Stimulated activated naive B cell treated with anti-CD40 and anti-IgM and Interleukin-4, amounts not matched to agents 10 μg/mL and 1 μg/mL and 100 μg/mL, for 72 hours (primary cell): ENCODE data around the gene MEAK7.

ENCODE experiments used
- ATAC-seq, 2 donors: fragments of 150-1000 bp; cut with Tn5 transposase; replicated peaks; 2 replicates each; pipeline ENCODE4 v1.10.0; 2021; ENCODE audit warnings: moderate library complexity in 1 of 2
- DNase-seq: peaks from one replicate; pipeline ENCODE4 v3.0.0; 2021
- H3K27ac Mint-ChIP-seq: one replicate; pipeline ENCODE4 v1.8.0; 2022; ENCODE audit warnings: mild to moderate bottlenecking, mixed read lengths
- H3K27me3 Mint-ChIP-seq, 2 donors: one replicate each; pipeline ENCODE4 v1.8.0; 2022; ENCODE audit warnings: mixed read lengths in 2 of 2
- H3K36me3 Mint-ChIP-seq, 2 donors: one replicate each; pipeline ENCODE4 v1.8.0; 2022; ENCODE audit warnings: mixed read lengths in 2 of 2, mild to moderate bottlenecking in 1 of 2
- H3K4me1 Mint-ChIP-seq, 2 donors: one replicate each; pipeline ENCODE4 v1.8.0; 2022; ENCODE audit warnings: mixed read lengths in 2 of 2, mild to moderate bottlenecking in 1 of 2
- H3K4me3 Mint-ChIP-seq, 2 donors: one replicate each; pipeline ENCODE4 v1.8.0; 2022; ENCODE audit warnings: mild to moderate bottlenecking in 2 of 2, mixed read lengths in 2 of 2, moderate library complexity in 1 of 2
- H3K9me3 Mint-ChIP-seq, 2 donors: one replicate each; pipeline ENCODE4 v1.8.0; 2022; ENCODE audit warnings: mixed read lengths in 2 of 2, mild to moderate bottlenecking in 1 of 2

Gene MEAK7

DNA sequence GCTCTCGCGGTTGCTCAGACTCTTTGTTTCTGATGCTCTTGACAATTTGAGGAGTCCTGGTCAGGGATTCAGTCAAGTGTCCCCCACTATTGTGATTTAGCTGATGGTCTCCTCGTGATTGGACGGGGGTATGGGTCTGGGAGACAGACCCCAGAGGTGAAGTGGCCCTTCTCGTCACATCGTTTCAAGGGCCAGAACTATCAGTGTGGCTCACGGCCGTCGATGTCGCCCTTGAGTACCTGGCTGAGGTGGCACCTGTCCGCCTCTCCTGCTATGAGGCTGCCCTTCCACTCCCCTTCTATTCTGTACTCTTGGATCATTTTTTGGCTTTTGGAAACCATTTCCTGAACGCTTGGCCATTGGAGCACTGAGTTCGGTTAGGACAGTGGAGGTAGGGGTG is 7.4 kb upstream of the MEAK7 start:
- peaks cover 0 to 2% of the 10 kb centered on the region in 2 donors for H3K36me3 Mint-ChIP-seq
- no peak for ATAC-seq
- H3K27me3 Mint-ChIP-seq = no peaks in the 10 kb centered on the region
- H3K9me3 Mint-ChIP-seq = no peaks in the 10 kb centered on the region
- H3K4me3 Mint-ChIP-seq = peak overlapping the region in 1 of 2 donors; percentile 56
- no peak for DNase-seq
- H3K4me1 Mint-ChIP-seq = peaks cover 23 to 61% of the 10 kb centered on the region in 2 donors
- H3K27ac Mint-ChIP-seq = peak overlapping the region; percentile 71

DNA sequence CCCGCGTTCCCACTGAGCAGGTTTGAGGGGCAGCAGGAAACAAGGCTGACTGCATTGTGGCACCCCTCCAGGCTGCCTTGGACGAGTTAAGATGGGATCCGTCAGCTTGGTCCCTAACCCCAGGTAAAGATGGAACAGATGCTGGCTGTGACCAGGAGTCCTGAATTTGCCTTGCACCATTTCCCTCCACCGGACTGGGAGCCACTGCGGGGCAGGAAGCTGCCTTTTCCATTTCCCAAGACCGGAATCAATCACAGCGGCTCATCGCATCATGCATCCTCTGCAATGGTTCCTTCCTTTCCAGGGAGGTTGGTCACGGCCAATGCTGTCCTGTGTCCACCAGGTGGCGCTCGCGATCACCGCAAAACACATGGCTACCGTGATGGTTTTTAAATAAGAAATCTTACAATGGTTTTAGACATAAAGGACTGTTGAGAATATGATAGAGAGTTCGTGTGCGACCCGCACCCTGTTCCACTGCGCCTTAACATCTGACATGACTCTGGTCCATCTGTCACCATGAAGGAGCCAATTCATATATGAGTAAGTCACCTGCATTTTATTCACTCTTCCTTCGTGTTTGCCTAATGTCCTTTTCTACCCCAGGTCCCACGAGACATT is 6.8 kb upstream of the MEAK7 start:
- Mint-ChIP-seq H3K4me3 (peak overlapping the region; percentile 17 to 56), H3K27ac (no peak overlapping the region)

DNA sequence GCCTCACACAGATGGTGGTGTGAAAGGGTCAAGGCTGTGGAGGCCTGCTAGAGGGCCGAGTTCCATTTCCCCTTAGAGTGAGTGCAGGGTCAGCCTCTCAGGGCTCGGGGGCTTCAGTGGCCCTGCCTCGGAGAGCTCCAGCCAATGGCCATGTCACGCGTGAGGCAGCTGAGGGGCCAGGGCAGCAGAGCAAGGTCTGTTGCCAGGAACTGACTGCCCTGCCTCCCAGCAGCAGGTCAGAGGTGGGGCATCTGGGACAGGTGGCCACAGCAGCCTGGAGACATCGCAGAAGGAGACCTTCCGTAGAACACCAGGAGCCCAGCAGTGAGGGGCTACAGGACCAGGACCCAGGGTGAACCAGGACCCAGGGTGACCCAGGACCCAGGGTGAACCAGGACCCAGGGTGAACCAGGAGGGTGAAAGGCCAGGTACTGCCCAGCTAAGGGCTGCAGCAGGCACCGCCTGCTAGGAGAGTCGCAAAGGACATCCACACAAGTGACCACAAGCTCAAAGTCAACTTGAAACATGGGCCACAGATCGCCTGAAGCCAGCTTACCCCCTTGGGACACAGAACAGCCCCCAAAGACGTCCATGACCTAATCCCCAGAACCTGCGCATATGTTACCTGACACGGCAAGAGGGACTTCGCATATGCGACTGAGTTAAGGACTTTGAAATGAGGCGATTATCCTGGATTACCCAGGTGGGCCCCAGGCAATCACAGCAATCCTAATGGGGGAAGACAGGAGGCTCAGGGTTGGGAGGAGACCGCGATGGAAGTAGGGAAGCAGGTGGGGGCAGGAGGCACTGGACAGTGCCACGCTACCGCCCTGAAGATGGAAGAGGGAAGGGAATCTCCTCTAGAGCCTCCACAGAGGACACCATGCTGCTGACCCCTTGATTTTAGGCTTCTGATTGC is 4.8 kb upstream of the MEAK7 start:
- Mint-ChIP-seq H3K9me3 (no peaks in the 10 kb centered on the region), H3K36me3 (no peaks in the 10 kb centered on the region), H3K27me3 (no peaks in the 10 kb centered on the region), H3K4me1 (peaks cover 25 to 74% of the 10 kb centered on the region in 2 donors), H3K27ac (peak overlapping the region; percentile 1), H3K4me3 (no peak overlapping the region)
- DNase-seq (no peak), ATAC-seq (no peak)

More for the DNA sequence above, 6.8 kb upstream of the MEAK7 start:
- peaks cover 0 to 2% of the 10 kb centered on the region in 2 donors for H3K36me3 Mint-ChIP-seq
- DNase-seq (peak; percentile 48), ATAC-seq (peak; percentile 31 to 32)
- no peaks in the 10 kb centered on the region for H3K9me3 Mint-ChIP-seq
- peaks cover 20 to 67% of the 10 kb centered on the region in 2 donors for H3K4me1 Mint-ChIP-seq
- no peaks in the 10 kb centered on the region for H3K27me3 Mint-ChIP-seq

DNA sequence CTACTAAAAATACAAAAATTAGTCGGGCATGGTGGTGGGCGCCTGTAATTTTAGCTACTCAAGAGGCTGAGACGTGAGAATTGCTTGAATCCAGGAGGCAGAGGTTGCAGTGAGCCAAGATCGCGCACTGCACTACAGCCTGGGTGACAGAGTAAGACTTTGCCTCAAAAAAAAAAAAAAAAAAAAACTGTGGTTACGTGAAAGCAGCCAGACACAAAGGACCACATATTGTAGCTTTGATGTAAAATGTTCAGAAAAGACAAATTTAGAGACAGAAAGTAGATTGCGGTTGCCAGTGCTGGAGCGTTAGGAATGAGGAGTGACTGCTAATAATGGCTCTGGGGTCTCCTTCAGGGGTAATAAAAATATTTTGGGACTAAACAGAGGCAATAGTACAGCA is 4.0 kb upstream of the MEAK7 start:
- Mint-ChIP-seq H3K27me3 (no peaks in the 10 kb centered on the region), H3K27ac (no peak overlapping the region), H3K9me3 (no peaks in the 10 kb centered on the region), H3K4me1 (peaks cover 28 to 72% of the 10 kb centered on the region in 2 donors), H3K36me3 (no peaks in the 10 kb centered on the region), H3K4me3 (no peak overlapping the region)
- DNase-seq (no peak), ATAC-seq (no peak)

DNA sequence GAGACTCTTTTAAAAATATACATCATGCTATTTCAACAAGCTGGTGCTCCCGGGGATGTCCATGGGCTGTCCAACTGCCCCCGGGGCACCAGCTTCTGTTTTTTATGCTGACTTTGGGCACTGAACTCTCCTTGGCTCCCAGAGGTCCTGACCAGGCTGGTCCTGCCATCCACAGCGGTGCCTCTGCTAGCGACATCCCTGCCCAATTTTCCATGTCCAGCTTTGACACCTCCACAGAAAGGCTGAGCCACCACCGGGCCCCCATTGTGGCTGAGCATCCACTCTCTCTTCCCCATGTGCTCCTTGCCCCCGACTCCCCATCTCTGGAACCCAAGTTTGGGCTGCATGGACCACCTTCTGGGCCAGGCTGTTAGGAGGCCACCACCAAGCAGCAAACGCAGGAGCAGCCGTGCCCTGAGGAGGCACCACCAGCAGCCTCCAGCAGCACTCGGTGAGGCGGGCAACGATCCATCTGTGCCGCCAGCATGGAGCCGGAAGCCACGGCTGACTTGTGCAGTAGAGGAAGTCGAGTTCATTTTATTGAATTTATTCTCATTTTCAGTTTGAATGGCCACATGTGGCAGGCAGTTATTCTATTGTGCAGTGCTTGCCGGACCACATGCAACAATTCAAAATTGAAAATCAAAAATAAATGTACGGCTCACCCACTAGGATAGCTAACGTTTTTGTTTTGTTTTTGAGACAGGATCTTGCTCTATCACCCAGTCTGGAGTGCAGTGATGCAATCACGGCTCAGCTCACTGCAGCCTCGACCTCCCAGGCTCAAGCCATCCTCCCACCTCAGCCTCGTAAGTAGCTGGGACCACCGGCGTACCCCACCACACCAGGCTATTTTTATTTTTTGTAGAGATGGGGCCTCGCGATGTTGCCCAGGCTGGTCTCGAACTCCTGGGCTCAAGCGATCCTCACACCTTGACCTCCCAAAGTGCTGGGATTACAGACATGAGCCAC is 2.8 kb upstream of the MEAK7 start:
- Mint-ChIP-seq H3K4me3 (peak overlapping the region; percentile 75 to 84), H3K4me1 (peaks cover 28 to 72% of the 10 kb centered on the region in 2 donors)

DNA sequence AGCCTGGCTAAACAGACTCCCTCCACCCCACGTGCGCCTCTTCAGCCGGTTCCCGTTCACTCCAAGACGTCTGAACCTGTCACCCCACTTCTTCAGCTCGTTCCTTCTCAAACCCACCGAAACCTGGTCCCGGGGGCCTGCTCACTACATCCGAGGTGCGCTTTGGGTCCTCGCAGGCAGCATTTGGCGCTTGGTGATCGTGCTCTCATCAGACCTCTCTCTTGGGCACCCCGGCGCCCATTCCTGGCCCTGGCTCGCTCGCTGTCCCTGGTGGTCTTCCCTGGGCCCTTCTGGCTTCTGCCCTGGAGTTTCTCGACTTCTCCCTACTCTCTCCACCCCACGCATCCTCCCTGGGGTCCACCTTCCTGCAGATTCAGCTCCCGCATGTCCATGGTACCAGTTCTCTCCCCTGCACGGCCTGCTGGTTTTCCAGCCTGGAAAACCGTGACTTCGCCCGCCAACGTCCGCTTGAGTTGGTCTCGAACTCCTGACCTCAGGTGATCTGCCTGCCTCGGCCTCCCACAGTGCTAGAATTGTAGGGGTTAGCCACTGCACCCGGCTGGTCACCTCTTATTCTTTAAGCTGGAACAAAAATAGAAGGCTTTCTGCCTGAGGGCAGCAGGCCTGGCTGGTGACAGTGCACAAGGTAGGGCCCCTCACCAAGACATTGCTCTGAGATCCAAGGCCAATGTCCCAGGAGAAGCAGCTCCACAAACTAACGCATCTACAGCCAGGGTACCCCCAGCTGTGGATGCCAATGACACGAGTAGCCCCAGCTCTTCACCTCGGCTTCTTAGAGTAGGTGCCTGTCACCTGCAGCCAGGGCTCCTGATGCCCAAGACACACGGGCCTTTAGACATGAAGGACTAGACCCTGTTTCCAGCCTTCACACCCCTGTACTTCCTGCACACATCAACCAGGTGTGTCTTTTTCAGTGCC is 1.1 kb upstream of the MEAK7 start:
- Mint-ChIP-seq H3K4me1 (peaks cover 22 to 66% of the 10 kb centered on the region in 2 donors), H3K27me3 (no peaks in the 10 kb centered on the region), H3K9me3 (no peaks in the 10 kb centered on the region), H3K4me3 (peak overlapping the region; percentile 94 to 96), H3K27ac (peak overlapping the region; percentile 98), H3K36me3 (peaks cover 3 to 4% of the 10 kb centered on the region in 2 donors)
- DNase-seq = no peak
- ATAC-seq = no peak

More for the DNA sequence above, 2.8 kb upstream of the MEAK7 start:
- Mint-ChIP-seq H3K27ac (peak overlapping the region; percentile 94), H3K36me3 (no peaks in the 10 kb centered on the region), H3K27me3 (no peaks in the 10 kb centered on the region), H3K9me3 (no peaks in the 10 kb centered on the region)
- DNase-seq (peak; percentile 46), ATAC-seq (peak in 1 of 2 donors; percentile 19)

DNA sequence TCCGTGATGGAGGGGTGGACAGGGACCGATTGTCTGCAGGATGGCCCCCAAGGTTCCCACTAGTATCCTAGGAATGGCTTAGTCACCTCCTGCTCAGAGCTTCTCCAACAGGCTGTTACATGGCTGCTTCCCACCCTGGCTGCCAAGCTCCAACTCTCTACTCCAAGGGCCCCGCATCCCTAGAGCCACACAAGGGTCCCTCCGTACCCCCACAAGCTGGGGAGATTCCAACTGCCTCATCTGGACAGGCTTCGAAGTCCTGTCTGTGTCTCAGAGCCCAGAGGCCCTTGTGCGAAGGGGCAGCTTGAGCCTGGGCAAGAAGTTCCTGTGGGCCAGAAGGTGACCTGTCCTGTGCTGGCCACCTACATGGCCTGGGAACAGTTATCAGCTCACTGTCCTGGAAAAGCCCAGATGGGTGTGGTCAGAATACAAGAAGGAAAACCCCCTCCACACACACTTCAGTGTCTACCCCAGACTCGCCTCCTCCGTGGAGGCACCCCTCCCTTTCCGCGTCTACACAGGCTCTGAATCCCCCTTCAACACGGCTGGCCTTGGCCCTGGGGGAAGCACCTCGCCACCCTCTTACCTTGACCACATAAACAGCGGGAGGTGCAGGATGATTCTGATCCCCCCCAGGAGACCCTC is 586 bp downstream of the MEAK7 start:
- no peak for DNase-seq
- peak overlapping the region; percentile 94 to 96 for H3K4me3 Mint-ChIP-seq
- H3K9me3 Mint-ChIP-seq = no peaks in the 10 kb centered on the region
- no peaks in the 10 kb centered on the region for H3K27me3 Mint-ChIP-seq
- H3K36me3 Mint-ChIP-seq = peaks cover 4 to 10% of the 10 kb centered on the region in 2 donors
- ATAC-seq = peak; percentile 0 to 5
- H3K4me1 Mint-ChIP-seq = peaks cover 22 to 57% of the 10 kb centered on the region in 2 donors
- peak overlapping the region; percentile 98 for H3K27ac Mint-ChIP-seq

DNA sequence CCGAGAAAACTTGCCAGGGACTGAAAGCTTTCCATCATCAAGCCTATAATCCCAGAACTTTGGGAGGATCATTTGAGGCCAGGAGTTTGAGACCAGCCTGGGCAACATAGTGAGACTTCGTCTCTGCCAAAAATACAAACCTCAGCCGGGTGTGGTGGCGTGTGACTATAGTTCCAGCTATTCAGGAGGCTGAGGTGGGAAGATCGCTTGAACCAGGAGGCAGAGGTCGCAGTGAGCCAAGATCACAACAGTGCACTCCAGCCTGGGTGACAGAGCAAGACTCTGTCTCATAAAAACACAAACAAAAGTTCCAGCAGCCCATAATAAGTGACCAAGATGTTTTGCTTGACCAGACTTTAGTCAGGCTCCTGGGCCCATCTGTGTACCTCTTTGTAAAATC is 1.9 kb downstream of the MEAK7 start:
- no peak for DNase-seq
- H3K36me3 Mint-ChIP-seq = peaks cover 4 to 10% of the 10 kb centered on the region in 2 donors
- no peak overlapping the region for H3K27ac Mint-ChIP-seq
- peaks cover 21 to 48% of the 10 kb centered on the region in 2 donors for H3K4me1 Mint-ChIP-seq
- no peaks in the 10 kb centered on the region for H3K27me3 Mint-ChIP-seq
- no peak for ATAC-seq
- no peaks in the 10 kb centered on the region for H3K9me3 Mint-ChIP-seq
- H3K4me3 Mint-ChIP-seq = no peak overlapping the region

DNA sequence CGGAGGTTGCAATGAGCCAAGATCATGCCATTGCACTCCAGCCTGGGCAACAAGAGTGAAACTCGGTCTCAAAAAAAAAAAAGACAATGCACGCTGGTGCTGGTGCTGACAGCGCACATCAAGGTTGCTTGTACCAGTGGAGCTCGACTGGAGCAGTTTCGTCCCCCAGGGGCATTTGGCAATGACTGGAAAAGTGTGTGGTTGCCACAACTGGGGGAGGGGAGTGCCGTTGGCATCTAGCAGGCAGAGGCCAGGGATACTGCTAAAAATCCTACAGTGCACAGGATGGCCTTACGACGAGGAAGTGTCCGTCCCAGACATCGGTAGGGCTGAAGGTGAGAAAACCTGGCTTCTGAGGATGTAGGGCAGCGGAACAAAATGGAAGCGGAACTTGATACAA is 2.4 kb downstream of the MEAK7 start:
- DNase-seq (no peak), ATAC-seq (no peak)
- Mint-ChIP-seq H3K4me3 (no peak overlapping the region), H3K27ac (no peak overlapping the region), H3K27me3 (no peaks in the 10 kb centered on the region), H3K36me3 (peaks cover 4 to 15% of the 10 kb centered on the region in 2 donors), H3K9me3 (no peaks in the 10 kb centered on the region), H3K4me1 (peaks cover 19 to 43% of the 10 kb centered on the region in 2 donors)

DNA sequence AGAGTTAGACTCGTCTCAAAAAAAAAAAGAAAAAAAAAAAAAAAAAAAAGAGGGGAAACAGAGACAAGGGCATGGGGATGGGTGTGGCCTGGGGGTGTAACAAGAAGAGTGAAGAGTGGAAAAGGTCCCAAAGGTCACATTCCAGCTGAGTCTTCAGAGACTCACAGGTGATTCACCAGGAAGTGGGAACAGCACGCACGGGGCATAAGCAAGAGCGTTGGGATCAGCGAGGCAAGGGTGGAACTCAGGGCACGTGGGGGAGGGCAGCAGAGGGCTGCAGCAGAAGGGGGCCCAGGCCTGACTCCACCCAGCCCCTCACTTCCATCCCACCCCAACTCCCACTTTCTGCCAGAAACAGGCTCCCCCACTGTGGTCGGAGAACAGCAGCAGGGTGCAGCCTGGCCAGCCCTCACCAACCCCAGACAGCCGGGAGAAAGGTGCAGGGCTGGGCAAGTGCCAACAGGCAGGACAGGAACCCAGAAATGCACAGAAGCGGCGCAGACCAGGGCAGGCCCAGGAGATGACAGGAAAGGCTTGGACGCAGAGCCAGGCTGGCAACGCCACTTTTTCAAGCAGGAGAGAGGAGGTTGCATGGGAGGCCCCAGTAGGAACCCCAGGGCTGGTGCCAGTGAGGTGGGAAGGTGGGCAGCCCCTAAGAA is 3.3 kb downstream of the MEAK7 start:
- Mint-ChIP-seq H3K36me3 (peaks cover 10 to 23% of the 10 kb centered on the region in 2 donors), H3K4me1 (peaks cover 16 to 34% of the 10 kb centered on the region in 2 donors), H3K4me3 (no peak overlapping the region), H3K27ac (no peak overlapping the region), H3K9me3 (no peaks in the 10 kb centered on the region), H3K27me3 (no peaks in the 10 kb centered on the region)
- no peak for ATAC-seq
- DNase-seq = no peak

DNA sequence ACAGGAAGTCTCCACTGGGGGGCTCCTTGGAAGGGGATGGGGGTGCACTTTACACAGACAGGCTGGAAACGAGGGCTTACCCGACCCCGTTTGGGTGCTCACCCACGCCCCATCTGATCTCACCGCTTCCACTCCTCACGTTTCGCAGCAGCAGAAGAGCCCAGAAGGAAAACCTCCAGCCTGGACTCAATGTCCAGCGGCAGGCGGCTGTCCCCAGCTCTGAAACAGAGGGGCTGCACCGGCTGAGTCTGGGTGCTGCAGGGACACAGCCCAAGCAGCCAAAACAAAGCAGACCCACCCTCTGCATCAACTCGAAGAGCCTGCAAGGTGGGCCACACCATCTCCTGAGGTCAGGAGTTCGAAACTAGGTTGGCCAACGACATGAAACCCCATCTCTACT is 3.9 kb downstream of the MEAK7 start:
- H3K27ac Mint-ChIP-seq = no peak overlapping the region
- peaks cover 15 to 28% of the 10 kb centered on the region in 2 donors for H3K36me3 Mint-ChIP-seq
- no peak for ATAC-seq
- H3K9me3 Mint-ChIP-seq = no peaks in the 10 kb centered on the region
- H3K4me1 Mint-ChIP-seq = peaks cover 12 to 27% of the 10 kb centered on the region in 2 donors
- no peaks in the 10 kb centered on the region for H3K27me3 Mint-ChIP-seq
- H3K4me3 Mint-ChIP-seq = no peak overlapping the region
- DNase-seq = no peak

DNA sequence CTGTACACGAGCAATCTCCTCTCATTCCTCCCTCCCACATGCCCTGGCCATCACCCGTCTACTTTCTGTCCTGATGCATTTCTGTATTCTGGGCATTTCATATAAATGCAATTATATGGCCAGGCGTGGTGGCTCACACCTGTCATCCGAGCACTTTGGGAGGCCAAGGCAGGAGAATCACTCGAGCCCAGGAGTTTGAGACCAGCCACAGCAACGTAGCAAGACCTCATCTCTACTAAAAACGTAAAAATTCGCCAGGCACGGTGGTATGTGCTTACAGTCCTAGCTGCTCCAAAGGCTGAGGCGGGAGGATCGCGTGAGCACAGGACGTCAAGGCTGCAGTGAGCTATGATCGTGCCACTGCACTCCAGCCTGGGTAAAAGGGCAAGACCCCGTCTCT is 4.8 kb downstream of the MEAK7 start:
- Mint-ChIP-seq H3K27me3 (no peaks in the 10 kb centered on the region), H3K27ac (no peak overlapping the region), H3K9me3 (peaks cover 0 to under 1% of the 10 kb centered on the region in 2 donors), H3K36me3 (peaks cover 21 to 37% of the 10 kb centered on the region in 2 donors), H3K4me3 (no peak overlapping the region), H3K4me1 (peaks cover 5 to 19% of the 10 kb centered on the region in 2 donors)
- ATAC-seq (no peak), DNase-seq (no peak)
